Stimulated activated memory B cell treated with anti-CD40 and anti-IgM and Interleukin-4, amounts not matched to agents 10 μg/mL and 1 μg/mL and 100 μg/mL, for 72 hours (primary cell): ENCODE results near the gene ERCC6.

ENCODE experiments used
- ATAC-seq: fragments of 150-1000 bp; cut with Tn5 transposase; 2 replicates; pipeline ENCODE4 v1.10.0; 2021
- H3K27ac Mint-ChIP-seq: one replicate; pipeline ENCODE4 v1.8.0; 2022; ENCODE audit warnings: mild to moderate bottlenecking, mixed read lengths
- H3K27me3 Mint-ChIP-seq: one replicate; pipeline ENCODE4 v1.8.0; 2022; ENCODE audit warnings: mixed read lengths
- H3K36me3 Mint-ChIP-seq: one replicate; pipeline ENCODE4 v1.8.0; 2022; ENCODE audit warnings: mixed read lengths
- H3K4me1 Mint-ChIP-seq: one replicate; pipeline ENCODE4 v1.8.0; 2022; ENCODE audit warnings: mixed read lengths
- H3K4me3 Mint-ChIP-seq: one replicate; pipeline ENCODE4 v1.8.0; 2022; ENCODE audit warnings: mild to moderate bottlenecking, moderate library complexity, mixed read lengths
- H3K9me3 Mint-ChIP-seq: one replicate; pipeline ENCODE4 v1.8.0; 2022; ENCODE audit warnings: mixed read lengths

Gene ERCC6

GRCh38 chr10:49528977-49529506, 9.9 kb downstream of the ERCC6 start:
- Mint-ChIP-seq H3K27ac (peak overlapping the region; percentile 84), H3K9me3 (no peaks in the 10 kb centered on the region), H3K27me3 (no peaks in the 10 kb centered on the region), H3K4me1 (peaks cover 39% of the 10 kb centered on the region), H3K4me3 (peak overlapping the region; percentile 49), H3K36me3 (peaks cover 72% of the 10 kb centered on the region)
- ATAC-seq, result peak; percentile 56

DNA sequence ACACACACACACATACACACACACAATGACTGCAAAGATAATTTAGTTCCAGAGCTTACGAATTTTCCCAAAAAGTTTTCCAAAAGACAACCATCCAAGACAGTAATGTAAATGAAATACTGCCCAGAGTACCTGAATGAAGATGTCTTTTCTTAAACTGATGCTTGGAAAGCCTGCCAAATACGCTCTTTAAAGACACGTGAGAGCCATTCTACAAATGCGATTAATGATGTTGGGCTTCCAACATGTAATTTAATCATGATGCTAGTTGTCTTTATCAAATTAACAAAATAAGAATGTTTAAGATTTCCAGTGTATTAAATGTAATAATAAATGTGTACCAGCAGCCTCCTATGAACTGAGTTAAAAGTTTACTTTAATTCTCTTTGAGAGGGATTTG, 11.1 kb downstream of the ERCC6 start:
- Mint-ChIP-seq H3K36me3 (peaks cover 79% of the 10 kb centered on the region), H3K9me3 (no peaks in the 10 kb centered on the region), H3K27ac (peak overlapping the region; percentile 84), H3K27me3 (no peaks in the 10 kb centered on the region), H3K4me1 (peaks cover 38% of the 10 kb centered on the region), H3K4me3 (no peak overlapping the region)
- ATAC-seq, result no peak

DNA sequence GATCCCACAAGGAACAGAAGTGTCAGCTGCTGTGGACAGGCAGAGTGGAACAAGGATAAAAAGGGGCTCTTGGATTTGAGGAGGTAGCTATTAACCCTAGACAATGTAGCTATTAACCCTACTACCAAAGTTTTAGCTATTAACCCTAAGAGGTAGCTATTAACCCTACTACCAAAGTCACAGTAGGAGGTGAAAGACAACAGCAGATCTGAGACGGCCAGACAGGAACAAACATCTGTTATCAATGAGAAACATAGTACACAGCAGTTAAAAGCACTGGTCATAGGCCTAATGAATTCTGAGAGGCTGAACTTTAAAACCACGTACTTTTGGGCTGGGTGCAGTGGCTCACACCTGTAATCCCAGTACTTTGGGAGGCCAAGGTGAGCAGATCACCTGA, 11.9 kb downstream of the ERCC6 start:
- Mint-ChIP-seq H3K27ac (no peak overlapping the region), H3K27me3 (no peaks in the 10 kb centered on the region), H3K36me3 (peaks cover 71% of the 10 kb centered on the region), H3K4me3 (no peak overlapping the region), H3K9me3 (no peaks in the 10 kb centered on the region), H3K4me1 (peaks cover 32% of the 10 kb centered on the region)
- no peak for ATAC-seq

DNA sequence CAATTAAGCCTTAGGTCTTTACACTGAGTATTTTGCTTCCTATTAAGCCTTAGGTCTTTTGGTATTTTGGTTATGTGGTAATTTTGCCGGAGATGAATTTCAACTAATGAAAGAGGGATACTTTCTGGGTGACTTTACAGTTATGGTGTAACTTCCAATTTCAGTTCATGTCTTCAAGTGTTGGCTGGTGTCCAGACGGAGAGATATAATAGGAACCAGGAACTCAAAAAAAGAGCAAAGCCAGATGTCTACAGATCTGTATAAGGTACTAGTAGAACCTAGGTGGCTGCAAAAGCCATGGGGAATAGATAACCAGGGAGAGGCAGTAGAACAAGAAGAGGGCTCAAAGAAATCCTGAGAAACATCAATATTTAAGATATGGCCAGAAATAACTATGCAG, 12.3 kb downstream of the ERCC6 start:
- ATAC-seq, result no peak
- peaks cover 68% of the 10 kb centered on the region for H3K36me3 Mint-ChIP-seq
- H3K27me3 Mint-ChIP-seq, result no peaks in the 10 kb centered on the region
- H3K4me3 Mint-ChIP-seq, result no peak overlapping the region
- no peak overlapping the region for H3K27ac Mint-ChIP-seq
- H3K9me3 Mint-ChIP-seq, result no peaks in the 10 kb centered on the region
- H3K4me1 Mint-ChIP-seq, result peaks cover 28% of the 10 kb centered on the region

DNA sequence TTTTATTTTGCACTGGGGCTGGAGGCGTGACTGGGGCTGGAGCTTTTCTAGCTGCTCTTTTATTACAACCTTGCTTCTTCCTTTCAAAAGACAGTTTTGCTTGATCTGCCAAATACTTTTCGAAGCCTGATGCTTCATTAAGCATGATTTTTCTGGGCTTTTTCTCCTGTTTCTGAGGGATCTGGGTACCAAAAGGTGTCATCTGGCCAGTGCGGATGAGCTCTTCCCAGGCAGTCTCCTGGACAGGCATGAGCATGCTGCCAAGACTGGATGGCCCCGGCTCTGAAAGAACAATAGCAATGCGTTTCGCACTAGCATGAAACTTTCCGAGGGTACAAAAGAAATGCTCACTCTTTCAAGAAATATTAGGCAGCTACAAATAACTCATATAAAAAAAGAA, 14.4 kb downstream of the ERCC6 start:
- no peaks in the 10 kb centered on the region for H3K27me3 Mint-ChIP-seq
- H3K36me3 Mint-ChIP-seq, result peaks cover 75% of the 10 kb centered on the region
- H3K27ac Mint-ChIP-seq, result no peak overlapping the region
- ATAC-seq, result no peak
- no peak overlapping the region for H3K4me3 Mint-ChIP-seq
- H3K4me1 Mint-ChIP-seq, result peaks cover 27% of the 10 kb centered on the region
- no peaks in the 10 kb centered on the region for H3K9me3 Mint-ChIP-seq

GRCh38 chr10:49523301-49523700, 15.6 kb downstream of the ERCC6 start:
- no peak for ATAC-seq
- H3K36me3 Mint-ChIP-seq, result peaks cover 73% of the 10 kb centered on the region
- H3K9me3 Mint-ChIP-seq, result no peaks in the 10 kb centered on the region
- no peaks in the 10 kb centered on the region for H3K27me3 Mint-ChIP-seq
- H3K27ac Mint-ChIP-seq, result no peak overlapping the region
- peaks cover 26% of the 10 kb centered on the region for H3K4me1 Mint-ChIP-seq
- H3K4me3 Mint-ChIP-seq, result no peak overlapping the region

DNA sequence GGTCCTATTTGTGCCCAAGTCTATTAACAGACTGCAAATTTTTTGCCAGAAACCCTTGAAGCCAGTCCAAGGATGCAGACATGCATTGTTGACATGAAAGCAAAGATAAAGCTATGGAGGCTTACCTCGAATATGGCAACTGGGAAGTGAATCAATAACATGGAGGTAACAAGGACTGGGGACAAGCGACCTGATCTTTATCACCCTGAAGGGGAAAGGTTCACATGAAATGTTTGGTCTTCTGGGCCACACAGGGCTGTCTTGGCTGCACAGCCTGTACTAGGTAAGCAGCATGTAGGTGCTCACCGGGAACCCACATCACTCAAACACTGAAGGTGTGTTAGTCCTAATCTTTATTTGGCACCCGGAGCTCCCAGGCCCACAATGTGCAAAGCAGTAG, 17.9 kb downstream of the ERCC6 start:
- Mint-ChIP-seq H3K36me3 (peaks cover 65% of the 10 kb centered on the region), H3K4me1 (peaks cover 18% of the 10 kb centered on the region), H3K27ac (no peak overlapping the region), H3K4me3 (no peak overlapping the region), H3K9me3 (no peaks in the 10 kb centered on the region), H3K27me3 (no peaks in the 10 kb centered on the region)
- ATAC-seq, result no peak

GRCh38 chr10:49520122-49520775, 18.7 kb downstream of the ERCC6 start:
- Mint-ChIP-seq H3K36me3 (peaks cover 65% of the 10 kb centered on the region), H3K27ac (peak overlapping the region; percentile 35), H3K4me3 (no peak overlapping the region), H3K9me3 (no peaks in the 10 kb centered on the region), H3K27me3 (no peaks in the 10 kb centered on the region), H3K4me1 (peaks cover 18% of the 10 kb centered on the region)
- no peak for ATAC-seq

GRCh38 chr10:49519717-49520116, 19.2 kb downstream of the ERCC6 start:
- Mint-ChIP-seq H3K27me3 (no peaks in the 10 kb centered on the region), H3K36me3 (peaks cover 68% of the 10 kb centered on the region)

DNA sequence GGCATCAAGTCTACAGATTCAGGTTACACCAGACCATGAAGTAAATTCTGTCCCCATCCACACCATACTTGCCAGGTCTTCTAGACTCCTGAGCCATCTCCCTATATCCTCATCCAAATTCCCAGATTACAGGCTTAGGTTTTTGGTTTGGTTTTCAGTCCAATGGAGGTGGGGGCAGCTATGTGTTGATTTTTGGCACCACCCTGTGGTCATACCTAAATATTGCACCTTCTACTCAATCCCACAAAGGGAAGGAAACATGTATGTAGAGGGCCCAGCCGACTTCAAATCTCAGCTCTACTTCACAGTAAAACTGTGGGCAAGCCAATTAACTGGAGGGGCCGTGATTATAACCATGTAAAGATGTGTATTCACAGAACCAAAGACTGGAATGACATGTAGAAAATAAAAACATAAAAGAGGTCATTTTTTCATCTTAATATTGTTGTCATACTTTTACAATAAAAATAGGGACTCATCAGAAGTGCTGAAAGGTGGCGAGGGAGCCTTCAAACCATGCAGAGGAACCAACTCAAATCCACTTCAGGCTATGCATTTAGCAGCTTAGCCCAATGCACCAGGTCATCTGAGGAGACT, 19.8 kb downstream of the ERCC6 start:
- Mint-ChIP-seq H3K4me3 (no peak overlapping the region), H3K4me1 (peaks cover 18% of the 10 kb centered on the region), H3K27ac (peak overlapping the region; percentile 35), H3K36me3 (peaks cover 68% of the 10 kb centered on the region), H3K27me3 (no peaks in the 10 kb centered on the region), H3K9me3 (no peaks in the 10 kb centered on the region)
- ATAC-seq, result peak; percentile 65

More at GRCh38 chr10:49519717-49520116, 19.2 kb downstream of the ERCC6 start:
- H3K4me1 Mint-ChIP-seq, result peaks cover 18% of the 10 kb centered on the region
- H3K9me3 Mint-ChIP-seq, result no peaks in the 10 kb centered on the region
- H3K27ac Mint-ChIP-seq, result peak overlapping the region; percentile 35
- ATAC-seq, result no peak
- H3K4me3 Mint-ChIP-seq, result no peak overlapping the region

DNA sequence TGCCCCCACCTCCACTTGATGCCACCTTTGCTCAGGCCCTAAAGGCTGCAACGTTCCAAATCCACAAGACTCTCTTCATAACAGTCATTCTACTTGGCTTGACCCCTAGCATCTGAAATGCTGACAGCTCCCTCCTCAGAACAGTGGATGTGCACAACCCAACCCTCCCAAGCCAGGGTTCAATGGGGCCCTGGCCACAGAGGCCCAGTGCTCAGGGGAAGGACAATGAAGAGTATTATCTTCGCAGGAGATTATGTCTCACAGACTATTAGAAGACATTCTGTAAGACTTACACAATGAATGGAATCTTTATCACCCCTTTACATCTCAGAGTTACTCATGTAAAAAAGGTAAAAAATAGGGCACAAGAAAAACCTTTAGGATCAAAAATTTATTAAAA, 20.4 kb downstream of the ERCC6 start:
- H3K4me3 Mint-ChIP-seq, result no peak overlapping the region
- no peak for ATAC-seq
- peaks cover 67% of the 10 kb centered on the region for H3K36me3 Mint-ChIP-seq
- H3K27me3 Mint-ChIP-seq, result no peaks in the 10 kb centered on the region
- no peaks in the 10 kb centered on the region for H3K9me3 Mint-ChIP-seq
- peaks cover 18% of the 10 kb centered on the region for H3K4me1 Mint-ChIP-seq
- no peak overlapping the region for H3K27ac Mint-ChIP-seq

DNA sequence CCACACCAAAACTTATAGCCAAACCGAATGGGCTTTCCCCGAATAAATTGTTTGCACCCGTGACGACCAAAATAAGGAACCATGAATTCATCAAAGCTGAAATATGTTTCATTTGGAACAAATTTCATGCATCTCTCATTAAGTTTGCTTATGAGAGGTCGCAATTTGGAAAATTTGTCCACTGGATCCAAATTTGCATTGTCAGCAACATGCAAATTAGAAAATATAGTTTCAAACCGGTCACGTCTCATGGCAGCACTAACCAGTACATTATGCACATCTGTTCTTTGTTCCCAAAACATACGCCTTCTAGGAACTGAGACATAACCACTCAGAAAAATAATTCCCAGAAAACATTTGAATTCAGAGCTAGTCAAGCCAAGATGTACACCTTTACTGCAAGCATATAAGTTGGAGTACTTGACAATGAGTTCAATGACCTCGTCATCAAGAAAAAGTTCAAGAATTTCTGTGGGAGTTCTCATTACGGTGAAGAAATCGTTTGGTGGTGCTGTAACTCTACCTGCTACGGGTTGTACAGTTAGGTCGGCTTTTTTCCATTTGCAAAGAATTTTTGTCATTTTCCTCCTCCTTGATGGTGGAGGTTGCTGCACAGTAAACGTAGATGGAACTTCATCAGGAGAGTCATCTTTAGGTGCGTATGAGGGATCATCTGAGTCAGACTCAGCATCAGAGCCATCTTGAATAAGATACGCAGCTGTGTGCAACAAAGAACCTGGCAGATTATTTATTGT, 22.5 kb downstream of the ERCC6 start:
- Mint-ChIP-seq H3K36me3 (peaks cover 69% of the 10 kb centered on the region), H3K9me3 (no peaks in the 10 kb centered on the region), H3K27ac (no peak overlapping the region), H3K4me3 (no peak overlapping the region), H3K4me1 (peaks cover 24% of the 10 kb centered on the region), H3K27me3 (no peaks in the 10 kb centered on the region)
- ATAC-seq, result no peak

- peaks cover 27% of the 10 kb centered on the region for H3K4me1 Mint-ChIP-seq
- H3K4me3 Mint-ChIP-seq, result no peak overlapping the region
- ATAC-seq, result no peak
- peaks cover 51% of the 10 kb centered on the region for H3K36me3 Mint-ChIP-seq
- H3K27ac Mint-ChIP-seq, result no peak overlapping the region
- H3K9me3 Mint-ChIP-seq, result no peaks in the 10 kb centered on the region
- no peaks in the 10 kb centered on the region for H3K27me3 Mint-ChIP-seq
These were observed 26.7 kb downstream of the ERCC6 start for GRCh38 chr10:49512121-49512809.

DNA sequence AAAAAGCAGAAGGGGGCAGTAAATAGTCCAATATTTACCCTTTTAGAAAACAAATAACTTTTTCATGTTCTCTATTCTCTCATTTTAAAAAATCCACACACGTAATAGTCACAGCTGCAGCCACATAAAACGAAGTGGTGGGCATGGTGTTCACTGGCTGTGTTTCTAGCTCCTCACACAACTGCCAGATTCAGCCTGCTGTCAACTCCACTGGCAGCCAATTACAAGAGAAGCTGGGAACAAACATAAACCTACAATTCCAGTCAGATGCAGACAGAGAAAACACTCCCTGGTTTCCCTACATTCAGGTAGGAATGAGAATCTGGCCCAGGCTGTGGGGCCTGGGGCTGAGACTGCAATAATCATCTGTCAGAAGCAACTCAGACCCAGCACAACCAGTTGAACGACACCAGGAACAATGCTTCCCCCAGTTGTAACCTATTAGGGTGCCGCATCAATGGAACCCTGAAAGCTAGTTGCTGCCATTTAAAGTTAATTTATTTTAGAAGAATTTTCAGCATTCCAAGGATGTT, 29.1 kb downstream of the ERCC6 start:
- Mint-ChIP-seq H3K27me3 (no peaks in the 10 kb centered on the region), H3K27ac (no peak overlapping the region), H3K36me3 (peaks cover 51% of the 10 kb centered on the region), H3K4me3 (no peak overlapping the region), H3K9me3 (no peaks in the 10 kb centered on the region), H3K4me1 (peaks cover 27% of the 10 kb centered on the region)
- ATAC-seq, result no peak

DNA sequence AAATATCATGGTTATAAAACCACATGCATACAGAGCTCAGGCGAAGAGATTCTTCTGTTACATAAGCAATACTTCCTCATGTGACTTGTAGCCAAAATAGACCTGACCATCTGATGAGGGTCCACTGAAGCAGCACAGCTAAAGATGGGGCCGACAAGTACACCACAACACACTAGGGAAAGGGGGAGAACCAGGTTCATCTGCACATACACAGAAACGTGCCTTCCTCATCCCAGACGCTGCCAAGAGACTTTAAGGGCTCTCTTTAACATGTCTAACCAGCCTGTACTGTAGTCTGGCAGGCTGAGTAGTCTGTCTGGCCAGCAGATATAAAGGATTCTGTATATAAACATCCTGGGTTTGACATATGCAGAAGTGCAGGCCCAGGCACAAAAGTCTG, 30.3 kb downstream of the ERCC6 start:
- Mint-ChIP-seq H3K27ac (no peak overlapping the region), H3K27me3 (no peaks in the 10 kb centered on the region), H3K4me1 (peaks cover 27% of the 10 kb centered on the region), H3K9me3 (no peaks in the 10 kb centered on the region), H3K36me3 (peaks cover 43% of the 10 kb centered on the region), H3K4me3 (no peak overlapping the region)
- ATAC-seq, result peak; percentile 27
